Gastroesophageal sphincter (tissue), 4 donors: ENCODE results near the gene LRCH3. TPM values are rescaled to one million over a fixed set of nuclear protein-coding genes. Genes with fewer than 3 reads are reported as not detected.

ENCODE experiments used
- ATAC-seq: fragments of 150-250 bp; one replicate; pipeline ENCODE4 v1.9.1; 2016; ENCODE audit warnings: mild to moderate bottlenecking, moderate library complexity
- H3K27ac ChIP-seq, 4 donors: fragments of 200-600 bp; sonication (generic) in 3 of 4; 1 replicate in 3 of 4; 2 replicates in 1 of 4; pipeline ENCODE4 v1.5.1; 2016 to 2019
- H3K27me3 ChIP-seq: fragments of 200-600 bp; sonication (generic); one replicate; pipeline ENCODE4 v1.5.1; 2019
- H3K36me3 ChIP-seq, 2 donors: fragments of 200-600 bp; sonication (generic); one replicate each; pipeline ENCODE4 v1.5.1; 2019; ENCODE audit warnings: control low read depth in 1 of 2
- H3K4me1 ChIP-seq, 3 donors: fragments of 200-600 bp; sonication (generic); 1 replicate in 2 of 3; 2 replicates in 1 of 3; pipeline ENCODE4 v1.5.1; 2016 to 2019; ENCODE audit warnings: control low read depth in 2 of 3
- H3K4me3 ChIP-seq, 2 donors: fragments of 200-600 bp; sonication (generic); one replicate each; pipeline ENCODE4 v1.5.1; 2019; ENCODE audit warnings: mild to moderate bottlenecking in 1 of 2, moderate library complexity in 1 of 2
- H3K9me3 ChIP-seq, 3 donors: fragments of 200-600 bp; sonication (generic); one replicate each; pipeline ENCODE4 v1.5.1; 2017 to 2019; ENCODE audit warnings: control low read depth in 2 of 3
- CTCF ChIP-seq, 4 experiments: fragments of 200-600 bp in 2 of 4; fragments of 450-650 bp in 2 of 4; sonication (generic) in 1 of 4; IDR thresholded peaks; one replicate each; pipeline ENCODE4 v1.5.1; 2017 to 2019; ENCODE audit warnings: antibody characterized with exemption in 4 of 4, mild to moderate bottlenecking in 2 of 4, moderate library complexity in 2 of 4
- EP300 ChIP-seq: sonication (generic); formaldehyde crosslinking; IDR thresholded peaks from one replicate; pipeline ENCODE4 v1.6.1; 2017; ENCODE audit warnings: antibody characterized with exemption, mild to moderate bottlenecking
- POLR2A ChIP-seq, 2 donors: fragments of 450-650 bp; IDR thresholded peaks; one replicate each; pipeline ENCODE4 v1.6.1; 2017; ENCODE audit warnings: antibody characterized with exemption in 2 of 2, mild to moderate bottlenecking in 2 of 2, moderate library complexity in 1 of 2
- POLR2AphosphoS5 ChIP-seq: sonication (generic); formaldehyde crosslinking; IDR thresholded peaks from one replicate; pipeline ENCODE4 v1.6.1; 2017; ENCODE audit warnings: antibody characterized with exemption
- WGBS, 2 donors: methylation state at CpG; one replicate each; pipeline ENCODE4 v1.1.5; 2018; ENCODE audit warnings: low coverage in 1 of 2; 5-methylcytosine and 5-hydroxymethylcytosine counted together
- total RNA-seq, 4 donors: library from RNA; depleted of rRNA; stranded (reverse); fragments of >200 nt; gene quantifications; one replicate each; pipeline ENCODE4 v1.1.0, GENCODE V29; 2016

LRCH3 gene
- total RNA-seq, 4 donors from 2014 or later = 39.0 to 158 (median 69.6) TPM

- ATAC-seq = no peak
- H3K4me3 ChIP-seq = no peak overlapping the region
- peaks cover 0 to 2% (median 0%) of the 10 kb centered on the region in 3 donors for H3K4me1 ChIP-seq
- no peaks in the 10 kb centered on the region for H3K9me3 ChIP-seq
- H3K36me3 ChIP-seq = peaks cover 0 to 72% of the 10 kb centered on the region in 2 donors
- no peaks in the 10 kb centered on the region for H3K27me3 ChIP-seq
- no peak overlapping the region for H3K27ac ChIP-seq
- TF ChIP-seq EP300 (no peak), CTCF (IDR thresholded peaks at IDR 0.05) (no peak)
These were observed 29.3 kb upstream of the LRCH3 start for GRCh38 chr3:197761784-197762183.

- H3K4me1 ChIP-seq = no peaks in the 10 kb centered on the region
- no peak overlapping the region for H3K27ac ChIP-seq
- WGBS, 2 donors = 50 to 85% methylated on average over 2 to 3 of the region's 7 CpGs
- H3K27me3 ChIP-seq = no peaks in the 10 kb centered on the region
- H3K9me3 ChIP-seq = no peaks in the 10 kb centered on the region
- ATAC-seq = no peak
- peaks cover 0 to 96% of the 10 kb centered on the region in 2 donors for H3K36me3 ChIP-seq
- no peak for TF ChIP-seq CTCF (IDR thresholded peaks at IDR 0.05)
- TF ChIP-seq EP300 = no peak
- no peak for TF ChIP-seq POLR2A (IDR thresholded peaks at IDR 0.05)
- no peak for TF ChIP-seq POLR2AphosphoS5
- no peak overlapping the region for H3K4me3 ChIP-seq
These were observed 15.7 kb upstream of the LRCH3 start for GRCh38 chr3:197775317-197775716.

- H3K9me3 ChIP-seq = no peaks in the 10 kb centered on the region
- 81 to 86% methylated on average over 3 to 4 of the region's 4 CpGs for WGBS, 2 donors
- no peaks in the 10 kb centered on the region for H3K27me3 ChIP-seq
- H3K4me3 ChIP-seq = no peak overlapping the region
- peaks cover 0 to 92% of the 10 kb centered on the region in 2 donors for H3K36me3 ChIP-seq
- TF ChIP-seq POLR2AphosphoS5 (no peak), CTCF (IDR thresholded peaks at IDR 0.05) (no peak), POLR2A (IDR thresholded peaks at IDR 0.05) (no peak), EP300 (no peak)
- H3K4me1 ChIP-seq = no peaks in the 10 kb centered on the region
- H3K27ac ChIP-seq = no peak overlapping the region
- no peak for ATAC-seq
These were observed 8.8 kb upstream of the LRCH3 start for GRCh38 chr3:197782230-197782629.

GRCh38 chr3:197784019-197784585 is 7.0 kb upstream of the LRCH3 start:
- Histone ChIP-seq H3K36me3 (peaks cover 0 to 80% of the 10 kb centered on the region in 2 donors), H3K9me3 (no peaks in the 10 kb centered on the region), H3K27me3 (no peaks in the 10 kb centered on the region), H3K4me1 (no peaks in the 10 kb centered on the region), H3K27ac (no peak overlapping the region), H3K4me3 (no peak overlapping the region)
- ATAC-seq = no peak
- TF ChIP-seq CTCF (IDR thresholded peaks at IDR 0.05) (no peak), EP300 (no peak), POLR2AphosphoS5 (no peak), POLR2A (IDR thresholded peaks at IDR 0.05) (no peak)
- 95 to 99% methylated on average over 7 of the region's 7 CpGs for WGBS, 2 donors

GRCh38 chr3:197787412-197787811 is 3.6 kb upstream of the LRCH3 start:
- TF ChIP-seq EP300 (no peak), POLR2AphosphoS5 (no peak), POLR2A (IDR thresholded peaks at IDR 0.05) (no peak), CTCF (IDR thresholded peaks at IDR 0.05) (no peak)
- ATAC-seq = no peak
- Histone ChIP-seq H3K27ac (no peak overlapping the region), H3K4me1 (peaks cover 0 to 9% (median 0%) of the 10 kb centered on the region in 3 donors), H3K9me3 (no peaks in the 10 kb centered on the region), H3K4me3 (no peak overlapping the region), H3K27me3 (no peaks in the 10 kb centered on the region), H3K36me3 (peaks cover 0 to 50% of the 10 kb centered on the region in 2 donors)
- WGBS, 2 donors = 70 to 80% methylated on average over 1 of the region's 1 CpG
